Raji (cell line): ENCODE data around the gene PRR36.

ENCODE experiments used
- POLR2A ChIP-seq: IDR thresholded peaks from 2 replicates; pipeline ENCODE4 v1.6.1; 2011; ENCODE audit warnings: low read depth, low read length, control low read depth; ENCODE audit not compliant: insufficient read depth

PRR36 gene

GRCh38 chr19:7851623-7852500 lies 22.3 kb downstream of the PRR36 start:
- no peak for TF ChIP-seq POLR2A

GRCh38 chr19:7850945-7851622 lies 23.1 kb downstream of the PRR36 start:
- TF ChIP-seq POLR2A, result no peak

GRCh38 chr19:7850000-7850813 lies 24.0 kb downstream of the PRR36 start:
- TF ChIP-seq POLR2A, result no peak

- TF ChIP-seq POLR2A, result no peak
Measured at GRCh38 chr19:7849631-7849999, 24.6 kb downstream of the PRR36 start.

DNA sequence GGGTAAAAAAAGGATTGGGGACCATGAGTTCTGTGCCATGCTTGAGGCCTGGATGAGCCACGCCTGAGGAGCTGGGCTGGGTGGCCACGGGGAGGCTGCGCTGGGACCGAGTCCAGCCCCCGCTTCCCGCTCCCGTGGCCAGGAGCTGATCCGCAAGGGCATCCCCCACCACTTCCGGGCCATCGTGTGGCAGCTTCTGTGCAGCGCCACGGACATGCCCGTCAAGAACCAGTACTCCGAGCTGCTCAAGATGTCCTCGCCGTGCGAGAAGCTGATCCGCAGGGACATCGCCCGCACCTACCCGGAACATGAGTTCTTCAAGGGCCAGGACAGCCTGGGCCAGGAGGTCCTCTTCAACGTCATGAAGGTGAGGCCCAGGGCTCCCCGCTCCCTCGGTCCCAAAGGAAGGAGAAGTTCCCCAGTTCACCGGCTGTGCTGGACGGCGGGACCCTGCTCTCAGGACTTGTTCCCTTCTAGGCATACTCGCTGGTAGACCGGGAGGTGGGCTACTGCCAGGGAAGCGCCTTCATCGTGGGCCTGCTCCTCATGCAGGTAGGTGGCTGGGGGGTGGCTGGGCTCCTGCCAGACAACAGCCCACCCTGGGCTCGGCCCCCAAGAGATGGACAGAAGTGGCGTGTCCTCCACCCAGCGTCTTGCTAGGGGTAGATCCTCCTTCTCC lies 25.3 kb downstream of the PRR36 start:
- no peak for TF ChIP-seq POLR2A

GRCh38 chr19:7847664-7848063 lies 26.5 kb downstream of the PRR36 start:
- no peak for TF ChIP-seq POLR2A

GRCh38 chr19:7846155-7846646 lies 28.0 kb downstream of the PRR36 start:
- no peak for TF ChIP-seq POLR2A

- no peak for TF ChIP-seq POLR2A
Measured at GRCh38 chr19:7845390-7846154, 28.6 kb downstream of the PRR36 start.

- no peak for TF ChIP-seq POLR2A
Measured at GRCh38 chr19:7844951-7845350, 29.2 kb downstream of the PRR36 start.

DNA sequence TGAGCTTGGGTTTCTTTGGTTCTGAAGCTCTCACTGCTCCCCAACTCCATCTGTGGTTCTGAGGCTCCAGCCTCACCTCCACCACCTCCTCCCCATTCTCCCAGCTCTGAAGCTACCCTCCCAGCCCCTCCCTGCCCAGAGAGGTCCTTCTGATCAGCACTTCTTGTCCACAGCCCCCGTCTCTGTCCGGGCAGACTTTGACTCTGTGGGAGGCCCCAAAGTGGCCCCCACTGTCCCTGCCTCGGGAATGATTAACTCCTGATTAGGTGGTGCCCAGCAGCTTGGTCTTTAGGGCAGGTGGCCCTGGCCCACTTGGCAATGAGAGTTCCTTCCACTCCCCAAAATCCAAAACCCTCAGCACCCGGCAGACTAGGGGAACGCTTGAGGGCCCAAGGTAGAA lies 29.8 kb downstream of the PRR36 start:
- no peak for TF ChIP-seq POLR2A

GRCh38 chr19:7843521-7843920 lies 30.7 kb downstream of the PRR36 start:
- no peak for TF ChIP-seq POLR2A

- no peak for TF ChIP-seq POLR2A
Measured at GRCh38 chr19:7842661-7843294, 31.4 kb downstream of the PRR36 start.

GRCh38 chr19:7841751-7842660 lies 32.2 kb downstream of the PRR36 start:
- no peak for TF ChIP-seq POLR2A
